Muscle layer of duodenum (tissue), 2 donors: ENCODE measurements around the gene BLM.
A peak's percentile ranks its signal among the peaks of the same experiment; 100 is the strongest.

Experiments
- H3K27ac ChIP-seq: one replicate; pipeline ENCODE4 v1.7.0; 2013; ENCODE audit warnings: mild to moderate bottlenecking, low read length
- H3K27me3 ChIP-seq: one replicate; pipeline ENCODE4 v1.7.0; 2013; ENCODE audit warnings: low read depth, mild to moderate bottlenecking, control low read depth, low read length
- H3K36me3 ChIP-seq, 2 donors: one replicate each; pipeline ENCODE4 v1.7.0; 2013; ENCODE audit warnings: low read length in 2 of 2, control low read depth in 1 of 2, mild to moderate bottlenecking in 1 of 2; ENCODE audit not compliant: insufficient read depth in 2 of 2, control insufficient read depth in 1 of 2
- H3K4me1 ChIP-seq, 2 donors: one replicate each; pipeline ENCODE4 v1.7.0; 2013; ENCODE audit warnings: low read length in 2 of 2, mild to moderate bottlenecking in 2 of 2, control low read depth in 1 of 2, moderate library complexity in 1 of 2; ENCODE audit not compliant: insufficient read depth in 2 of 2, control insufficient read depth in 1 of 2
- H3K4me3 ChIP-seq, 2 donors: one replicate each; pipeline ENCODE4 v1.7.0; 2013; ENCODE audit warnings: low read length in 2 of 2, low read depth in 1 of 2, mild to moderate bottlenecking in 1 of 2
- H3K9me3 ChIP-seq, 2 donors: one replicate each; pipeline ENCODE4 v1.7.0; 2013; ENCODE audit warnings: low read length in 2 of 2, control low read depth in 1 of 2, mild to moderate bottlenecking in 1 of 2; ENCODE audit not compliant: control insufficient read depth in 1 of 2
- donor health status: healthy.

The BLM gene

DNA sequence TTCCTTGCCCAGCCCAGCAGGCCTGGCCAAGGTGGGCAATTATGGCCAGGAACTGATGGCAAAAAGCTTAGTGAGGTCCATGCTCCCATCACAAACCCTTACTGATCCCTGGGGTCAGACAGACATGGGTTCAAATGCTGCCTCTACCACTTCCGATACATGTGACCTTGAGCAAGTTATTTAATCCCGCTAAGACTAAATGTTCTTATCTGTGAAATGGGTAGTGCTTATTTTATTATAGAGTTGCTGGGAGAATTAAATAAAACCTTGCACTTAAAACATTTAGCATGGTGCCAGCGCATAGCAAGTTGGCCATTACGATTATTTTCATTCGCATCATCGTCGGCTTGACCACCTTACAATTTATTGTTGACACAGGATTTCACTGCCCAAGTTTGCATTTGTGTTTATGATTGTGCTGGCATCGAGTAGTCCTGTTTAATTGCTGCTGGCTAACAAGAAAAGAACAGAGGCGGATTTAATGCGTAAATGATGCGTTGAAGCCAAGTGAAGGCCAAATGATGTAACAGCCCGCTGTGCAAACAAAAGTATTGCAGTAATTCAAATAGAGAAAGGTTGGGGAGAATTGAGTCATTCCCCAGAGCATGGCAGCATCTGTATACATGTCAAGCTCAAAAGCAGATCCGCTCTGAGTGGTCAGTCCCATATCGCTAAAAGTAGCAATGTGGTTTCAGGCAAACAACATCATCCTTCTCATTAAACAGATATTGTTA lies 144.0 kb downstream of the BLM start:
- Histone ChIP-seq H3K4me1 (no peaks in the 10 kb centered on the region), H3K27me3 (no peaks in the 10 kb centered on the region), H3K36me3 (no peaks in the 10 kb centered on the region), H3K27ac (no peak overlapping the region), H3K4me3 (no peak overlapping the region), H3K9me3 (no peaks in the 10 kb centered on the region)

GRCh38 chr15:90862487-90862886 lies 145.3 kb downstream of the BLM start:
- Histone ChIP-seq H3K4me1 (no peaks in the 10 kb centered on the region), H3K9me3 (no peaks in the 10 kb centered on the region), H3K27ac (no peak overlapping the region), H3K4me3 (no peak overlapping the region), H3K27me3 (no peaks in the 10 kb centered on the region), H3K36me3 (no peaks in the 10 kb centered on the region)

- Histone ChIP-seq H3K27me3 (no peaks in the 10 kb centered on the region), H3K27ac (peak overlapping the region; percentile 7), H3K9me3 (no peaks in the 10 kb centered on the region), H3K4me1 (no peaks in the 10 kb centered on the region), H3K36me3 (no peaks in the 10 kb centered on the region), H3K4me3 (no peak overlapping the region)
These were observed 146.0 kb downstream of the BLM start for GRCh38 chr15:90862964-90863778.

GRCh38 chr15:90863987-90864386 lies 146.8 kb downstream of the BLM start:
- Histone ChIP-seq H3K4me3 (no peak overlapping the region), H3K27me3 (no peaks in the 10 kb centered on the region), H3K4me1 (peaks cover 2 to 3% of the 10 kb centered on the region in 2 donors), H3K36me3 (no peaks in the 10 kb centered on the region), H3K9me3 (no peaks in the 10 kb centered on the region), H3K27ac (no peak overlapping the region)

DNA sequence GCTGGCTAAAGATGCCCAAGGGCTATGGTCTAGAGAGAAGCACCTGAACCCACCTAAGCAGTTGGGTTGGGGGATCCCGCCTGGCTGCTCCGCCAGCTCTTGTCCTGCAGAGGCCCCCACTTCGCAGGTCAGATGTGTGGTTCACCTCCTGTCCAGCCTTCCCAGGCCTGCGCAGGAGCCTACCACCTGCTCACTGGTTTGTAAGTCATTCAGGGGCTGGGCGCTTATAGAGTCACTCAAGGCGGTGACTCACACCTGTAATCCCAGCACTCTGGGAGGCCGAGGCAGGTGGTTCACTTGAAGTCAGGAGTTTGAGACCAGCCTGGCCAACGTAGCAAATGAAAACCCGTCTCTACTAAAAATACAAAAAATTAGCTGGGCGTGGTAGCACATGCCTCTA lies 147.4 kb downstream of the BLM start:
- peaks cover 8% of the 10 kb centered on the region in 2 donors for H3K4me1 ChIP-seq
- no peaks in the 10 kb centered on the region for H3K36me3 ChIP-seq
- H3K27ac ChIP-seq: no peak overlapping the region
- no peaks in the 10 kb centered on the region for H3K27me3 ChIP-seq
- no peak overlapping the region for H3K4me3 ChIP-seq
- H3K9me3 ChIP-seq: no peaks in the 10 kb centered on the region

- no peaks in the 10 kb centered on the region for H3K36me3 ChIP-seq
- H3K9me3 ChIP-seq: no peaks in the 10 kb centered on the region
- no peak overlapping the region for H3K27ac ChIP-seq
- H3K27me3 ChIP-seq: no peaks in the 10 kb centered on the region
- peaks cover 18 to 20% of the 10 kb centered on the region in 2 donors for H3K4me1 ChIP-seq
- no peak overlapping the region for H3K4me3 ChIP-seq
These were observed 148.6 kb downstream of the BLM start for GRCh38 chr15:90865702-90866101.
